BLaER1 treated with 17β-estradiol and CSF1 and Interleukin-3, amounts not matched to agents 10 nM and 100 nM (cell line): Measurements from ENCODE around the gene IL11.
A peak's percentile ranks its signal among the peaks of the same experiment; 100 is the strongest.

Experiments
- H3K27ac ChIP-seq, 11 experiments: shearing (Covaris generic); formaldehyde crosslinking; 2 replicates each; pipeline ENCODE4 v1.8.1; 2022
- H3K27me3 ChIP-seq, 11 experiments: shearing (Covaris generic); formaldehyde crosslinking; 2 replicates each; pipeline ENCODE4 v1.8.1; 2022
- H3K36me3 ChIP-seq, 11 experiments: shearing (Covaris generic); formaldehyde crosslinking; 2 replicates each; pipeline ENCODE4 v1.8.1; 2022
- H3K4me1 ChIP-seq, 10 experiments: shearing (Covaris generic); formaldehyde crosslinking; 2 replicates each; pipeline ENCODE4 v1.8.1; 2022
- H3K4me2 ChIP-seq, 11 experiments: shearing (Covaris generic); formaldehyde crosslinking; 2 replicates each; pipeline ENCODE4 v1.8.1; 2022
- H3K4me3 ChIP-seq, 10 experiments: shearing (Covaris generic); formaldehyde crosslinking; 2 replicates each; pipeline ENCODE4 v1.8.1; 2022
- H3K9ac ChIP-seq, 11 experiments: shearing (Covaris generic); formaldehyde crosslinking; 2 replicates each; pipeline ENCODE4 v1.8.1; 2022
- H3K9me3 ChIP-seq, 11 experiments: shearing (Covaris generic); formaldehyde crosslinking; replicated peaks in 1 of 11; 2 replicates each; pipeline ENCODE4 v1.8.1; 2022
- H4K20me1 ChIP-seq, 11 experiments: shearing (Covaris generic); formaldehyde crosslinking; 2 replicates each; pipeline ENCODE4 v1.8.1; 2022
- Cebpa-rat ChIP-seq, 11 experiments: shearing (Covaris generic); IDR thresholded peaks; 2 replicates each; pipeline ENCODE4 v1.8.1; 2022

IL11 gene

DNA sequence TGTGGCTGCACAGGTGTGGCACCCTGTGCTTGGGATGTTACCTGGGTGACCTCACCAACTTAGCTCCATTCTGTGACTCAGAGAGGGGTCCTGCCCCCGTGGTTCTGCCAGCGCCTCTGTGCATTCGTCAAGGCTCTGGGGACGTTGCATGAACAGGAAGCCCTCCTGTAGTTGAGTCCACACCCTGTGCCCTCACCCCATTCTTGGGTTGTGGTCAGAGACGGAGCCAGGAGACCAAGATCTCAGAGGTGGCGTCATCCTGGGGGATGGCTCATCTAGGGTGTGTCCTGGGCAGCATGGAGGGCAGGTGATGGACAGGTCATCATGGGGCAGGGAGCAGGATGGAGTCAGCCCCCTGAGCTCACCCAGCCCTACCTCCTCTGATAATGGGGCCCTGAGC, 18.2 kb downstream of the IL11 start:
- Histone ChIP-seq H3K4me3 (no peak overlapping the region), H3K9me3 (no peaks in the 10 kb centered on the region; a peak in 1 of 22 replicates)

DNA sequence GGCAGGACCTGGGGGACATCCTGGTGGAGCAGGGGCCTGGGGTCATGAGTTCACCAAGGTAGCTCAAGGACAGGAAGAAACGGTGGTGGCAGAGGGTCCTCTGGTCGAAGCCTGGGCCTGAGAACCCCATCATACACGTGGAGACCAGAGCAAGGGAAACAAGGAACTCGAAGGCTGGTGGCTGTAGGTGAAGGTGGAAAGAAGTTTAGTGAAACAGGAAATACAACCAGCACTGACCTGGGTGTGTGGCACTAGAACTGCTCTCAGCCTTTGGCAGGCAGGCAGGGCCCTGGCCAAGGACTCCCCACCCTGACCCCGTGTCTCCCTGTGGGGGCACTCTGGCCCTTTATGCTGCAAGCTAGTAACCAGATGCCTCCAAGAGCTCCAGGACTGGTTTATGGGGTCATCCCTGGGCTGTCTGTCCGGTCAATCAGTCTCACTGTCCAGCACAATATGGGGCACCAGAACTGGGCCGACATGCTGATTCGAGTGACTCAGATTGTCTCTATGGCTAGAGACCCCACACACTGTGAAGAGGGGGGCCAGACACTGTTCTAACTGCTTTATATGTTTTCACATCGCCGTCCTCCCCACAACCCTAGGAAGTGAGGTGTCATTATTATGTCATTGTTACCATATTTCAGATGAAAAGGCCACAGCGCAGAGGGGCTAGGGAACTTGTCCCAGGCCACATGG, 19.5 kb downstream of the IL11 start:
- peaks cover 43 to 48% (median 44%) of the 10 kb centered on the region in 11 experiments for H3K27me3 ChIP-seq
- H3K4me2 ChIP-seq = peak overlapping the region in 4 of 11 experiments; percentile 55 to 86 (median 65); a peak in 5 of 22 replicates
- H3K9ac ChIP-seq = peak overlapping the region in 1 of 11 experiments; percentile 45; a peak in 1 of 22 replicates
- no peak overlapping the region for H3K4me3 ChIP-seq
- H3K9me3 ChIP-seq = no peaks in the 10 kb centered on the region
- H3K4me1 ChIP-seq = peaks cover 23 to 72% (median 60%) of the 10 kb centered on the region in 10 experiments
- H3K36me3 ChIP-seq = peaks cover 0 to 23% (median 10%) of the 10 kb centered on the region in 11 experiments; a peak in 14 of 22 replicates
- no peak overlapping the region for H3K27ac ChIP-seq
- no peak for TF ChIP-seq Cebpa-rat (IDR thresholded peaks at IDR 0.05)
- H4K20me1 ChIP-seq = peaks cover 0 to 28% (median 0%) of the 10 kb centered on the region in 11 experiments; a peak in 5 of 22 replicates

More for the DNA sequence above, 18.2 kb downstream of the IL11 start:
- Histone ChIP-seq H3K4me2 (peak overlapping the region; percentile 31 to 96 (median 55); a peak in 21 of 22 replicates), H3K4me1 (peaks cover 23 to 68% (median 57%) of the 10 kb centered on the region in 10 experiments), H4K20me1 (peaks cover 0 to 25% (median 0%) of the 10 kb centered on the region in 11 experiments; a peak in 5 of 22 replicates), H3K36me3 (peaks cover 0 to 12% (median 3%) of the 10 kb centered on the region in 11 experiments; a peak in 8 of 22 replicates), H3K9ac (no peak overlapping the region), H3K27ac (no peak overlapping the region), H3K27me3 (peaks cover 56 to 61% (median 57%) of the 10 kb centered on the region in 11 experiments)
- no peak for TF ChIP-seq Cebpa-rat (IDR thresholded peaks at IDR 0.05)

DNA sequence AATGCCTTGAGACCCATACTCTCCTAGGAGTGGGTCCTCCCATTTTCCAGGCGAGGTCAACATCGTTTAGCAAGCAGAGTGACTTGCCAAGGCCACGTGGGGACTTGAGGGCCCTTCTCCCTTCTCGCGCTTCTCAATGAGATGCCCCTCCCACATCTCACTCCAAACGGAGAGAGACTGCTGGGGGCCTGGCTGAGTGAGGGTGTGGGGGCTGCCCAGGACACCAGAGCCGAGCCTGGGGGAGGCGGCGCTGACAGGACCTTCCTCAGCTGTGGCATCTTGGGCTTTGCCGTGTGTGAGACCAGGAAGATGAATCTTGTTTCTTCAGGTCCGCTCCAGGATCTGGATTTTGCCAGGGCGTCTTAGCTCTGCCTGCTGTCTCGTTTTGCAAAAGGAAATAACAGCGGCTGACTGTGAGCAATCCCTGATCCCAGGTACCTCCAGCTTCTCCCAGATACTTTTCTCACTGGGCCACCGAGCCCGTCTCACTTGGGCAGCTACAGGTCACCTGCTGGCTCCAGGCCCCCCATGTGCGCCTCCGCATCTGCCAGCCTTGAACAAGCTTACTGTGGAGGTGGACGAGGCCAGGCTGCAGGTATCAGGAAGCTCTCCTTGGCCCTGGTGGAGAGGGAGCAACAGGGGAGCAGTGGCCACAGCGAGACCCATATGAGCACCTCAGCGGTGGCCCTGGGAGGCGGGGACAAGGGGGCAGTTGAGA, 21.8 kb downstream of the IL11 start:
- H3K36me3 ChIP-seq = peaks cover under 1 to 46% (median 21%) of the 10 kb centered on the region in 11 experiments; a peak in 19 of 22 replicates
- H3K9ac ChIP-seq = peak overlapping the region in 7 of 11 experiments; percentile 10 to 59 (median 41); a peak in 9 of 22 replicates
- H3K4me3 ChIP-seq = no peak overlapping the region
- H4K20me1 ChIP-seq = peaks cover 0 to 43% (median 0%) of the 10 kb centered on the region in 11 experiments; a peak in 5 of 22 replicates
- H3K4me1 ChIP-seq = peaks cover 24 to 88% (median 71%) of the 10 kb centered on the region in 10 experiments
- peak overlapping the region in 4 of 11 experiments; percentile 5 to 41 (median 22); a peak in 5 of 22 replicates for H3K27ac ChIP-seq
- peaks cover 20 to 25% (median 22%) of the 10 kb centered on the region in 11 experiments for H3K27me3 ChIP-seq
- no peak for TF ChIP-seq Cebpa-rat (IDR thresholded peaks at IDR 0.05)
- no peaks in the 10 kb centered on the region for H3K9me3 ChIP-seq
- H3K4me2 ChIP-seq = peak overlapping the region in 10 of 11 experiments; percentile 6 to 80 (median 57); a peak in 18 of 22 replicates

DNA sequence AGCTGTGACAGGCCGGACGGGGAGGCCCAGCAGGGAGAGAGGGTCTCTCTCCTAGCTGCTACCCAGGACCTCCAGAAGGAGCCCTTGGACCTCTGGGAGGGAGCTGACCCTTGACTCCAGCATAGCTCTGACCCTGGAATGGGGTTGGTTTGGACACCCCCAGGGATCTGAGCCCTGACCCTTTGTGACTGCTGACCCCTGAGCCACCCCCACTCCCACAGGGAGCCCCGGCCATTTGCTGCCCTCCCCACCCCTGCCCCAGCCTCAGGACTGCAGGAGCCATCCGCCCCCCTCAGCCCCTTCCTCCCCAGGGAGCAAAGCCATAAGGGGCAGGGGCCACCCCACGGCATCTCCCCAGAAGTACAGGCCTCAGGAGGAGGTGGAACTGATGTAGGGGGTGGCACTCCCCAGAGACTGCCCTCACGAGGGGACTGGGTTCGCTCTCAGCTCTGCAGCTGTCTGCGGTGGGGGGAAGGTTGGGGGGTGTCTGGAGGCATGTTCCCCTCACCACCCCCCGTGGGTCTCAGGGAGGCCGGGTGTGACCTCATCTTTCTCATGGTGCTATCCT, 22.7 kb downstream of the IL11 start:
- no peak for TF ChIP-seq Cebpa-rat (IDR thresholded peaks at IDR 0.05)
- H3K4me1 ChIP-seq = peaks cover 22 to 88% (median 71%) of the 10 kb centered on the region in 10 experiments
- H3K27ac ChIP-seq = peak overlapping the region in 3 of 11 experiments; percentile 21 to 41 (median 26); a peak in 4 of 22 replicates
- peaks cover 11 to 15% (median 13%) of the 10 kb centered on the region in 11 experiments for H3K27me3 ChIP-seq
- peaks cover 10 to 56% (median 30%) of the 10 kb centered on the region in 11 experiments; a peak in 21 of 22 replicates for H3K36me3 ChIP-seq
- H3K4me2 ChIP-seq = peak overlapping the region; percentile 6 to 80 (median 57); a peak in 18 of 22 replicates
- no peak overlapping the region; a peak in 1 of 20 replicates for H3K4me3 ChIP-seq
- peaks cover 0 to 44% (median 0%) of the 10 kb centered on the region in 11 experiments; a peak in 4 of 22 replicates for H4K20me1 ChIP-seq
- no peaks in the 10 kb centered on the region for H3K9me3 ChIP-seq
- peak overlapping the region in 5 of 11 experiments; percentile 26 to 59 (median 43); a peak in 9 of 22 replicates for H3K9ac ChIP-seq

DNA sequence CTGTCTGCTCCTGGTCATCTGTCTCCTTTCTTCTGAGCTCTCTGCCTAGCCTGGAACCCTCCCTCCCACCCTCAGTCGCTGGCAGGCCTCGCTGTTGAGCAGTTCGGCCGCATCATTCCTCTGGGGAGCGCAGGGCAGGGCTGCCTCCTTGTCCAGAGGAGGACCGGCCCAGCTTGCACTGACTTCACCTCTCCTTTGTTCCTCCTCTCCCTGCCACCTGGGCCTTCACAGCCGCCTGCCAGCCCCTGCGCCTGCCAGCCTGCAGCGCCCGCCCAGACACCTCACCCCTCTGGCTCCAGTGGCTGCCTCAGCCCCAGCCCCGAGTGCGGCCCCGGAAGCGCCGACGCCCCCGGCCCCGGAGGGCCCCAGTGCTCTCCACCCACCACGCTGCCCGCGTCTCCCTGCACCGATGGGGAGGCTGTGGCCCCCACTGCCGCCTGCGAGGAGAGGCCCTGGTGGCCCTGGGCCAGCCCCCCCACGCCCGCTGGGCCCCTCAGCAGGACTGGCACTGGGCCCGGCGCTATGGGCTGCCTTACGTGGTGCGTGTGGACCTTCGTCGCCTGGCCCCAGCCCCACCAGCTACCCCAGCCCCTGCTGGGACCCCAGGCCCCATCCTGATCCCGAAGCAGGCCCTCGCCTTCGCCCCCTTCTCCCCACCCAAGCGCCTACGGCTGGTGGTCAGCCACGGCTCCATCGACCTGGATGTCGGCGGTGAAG, 23.4 kb downstream of the IL11 start:
- no peak for TF ChIP-seq Cebpa-rat (IDR thresholded peaks at IDR 0.05)
- Histone ChIP-seq H3K4me2 (peak overlapping the region in 8 of 11 experiments; percentile 54 to 80 (median 64); a peak in 12 of 22 replicates), H3K9me3 (no peaks in the 10 kb centered on the region), H4K20me1 (peaks cover 2 to 49% (median 4%) of the 10 kb centered on the region in 11 experiments; a peak in 14 of 22 replicates), H3K4me3 (no peak overlapping the region), H3K36me3 (peaks cover 14 to 62% (median 36%) of the 10 kb centered on the region in 11 experiments), H3K27ac (peak overlapping the region in 2 of 11 experiments; percentile 21 to 41; a peak in 2 of 22 replicates), H3K27me3 (peaks cover 4 to 9% (median 6%) of the 10 kb centered on the region in 11 experiments), H3K4me1 (peaks cover 20 to 88% (median 71%) of the 10 kb centered on the region in 10 experiments), H3K9ac (peak overlapping the region in 5 of 11 experiments; percentile 26 to 59 (median 43); a peak in 8 of 22 replicates)

DNA sequence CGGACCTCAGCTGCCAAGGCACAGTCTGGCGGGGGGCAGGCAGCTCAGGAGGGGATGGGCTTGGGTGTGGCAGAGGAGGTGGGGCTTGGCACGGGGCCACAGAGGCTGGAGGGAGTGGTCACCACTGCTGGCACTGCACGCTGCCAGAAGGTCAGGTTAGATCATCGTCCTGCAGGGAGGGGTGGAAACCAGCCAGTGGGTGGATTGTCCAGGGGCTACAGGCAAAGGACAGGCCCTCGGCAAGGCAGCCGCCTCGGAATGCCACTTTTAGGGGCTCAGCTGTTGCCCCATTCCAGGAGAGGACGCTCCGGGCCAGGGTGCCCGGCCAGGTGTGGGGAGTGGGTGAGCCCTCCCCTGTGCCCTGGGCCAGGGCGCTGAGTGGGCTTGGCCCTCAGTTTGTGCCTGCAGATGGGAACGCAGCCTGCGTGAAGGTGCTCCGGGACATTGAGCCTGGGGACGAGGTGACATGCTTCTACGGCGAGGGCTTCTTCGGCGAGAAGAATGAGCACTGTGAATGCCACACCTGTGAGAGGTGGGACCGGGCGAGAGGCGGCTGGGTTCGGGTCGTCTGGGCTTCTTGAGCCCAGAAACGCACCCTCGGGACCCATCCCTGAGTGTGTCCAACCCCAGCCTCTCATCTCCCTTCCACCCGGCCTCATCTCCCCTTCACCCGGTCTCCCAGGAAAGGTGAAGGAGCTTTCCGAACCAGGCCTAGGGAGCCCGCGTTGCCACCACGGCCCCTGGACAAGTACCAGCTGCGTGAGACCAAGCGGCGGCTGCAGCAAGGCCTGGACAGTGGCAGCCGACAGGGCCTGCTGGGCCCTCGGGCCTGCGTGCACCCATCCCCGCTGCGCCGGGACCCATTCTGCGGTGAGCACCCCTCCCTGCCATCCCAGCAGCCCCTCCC, 24.2 kb downstream of the IL11 start:
- Histone ChIP-seq H3K36me3 (peaks cover 16 to 66% (median 38%) of the 10 kb centered on the region in 11 experiments), H3K4me1 (peaks cover 19 to 87% (median 70%) of the 10 kb centered on the region in 10 experiments), H3K27ac (peak overlapping the region in 1 of 11 experiments; percentile 2; a peak in 1 of 22 replicates)

More for the DNA sequence above, 24.2 kb downstream of the IL11 start:
- H3K9me3 ChIP-seq = no peaks in the 10 kb centered on the region
- H3K4me3 ChIP-seq = no peak overlapping the region
- H3K4me2 ChIP-seq = peak overlapping the region in 1 of 11 experiments; percentile 31; a peak in 1 of 22 replicates
- TF ChIP-seq Cebpa-rat (IDR thresholded peaks at IDR 0.05) = no peak
- H4K20me1 ChIP-seq = peaks cover 6 to 56% (median 10%) of the 10 kb centered on the region in 11 experiments; a peak in 14 of 22 replicates
- H3K9ac ChIP-seq = peak overlapping the region in 1 of 11 experiments; percentile 19; a peak in 2 of 22 replicates
- H3K27me3 ChIP-seq = peaks cover 0 to under 1% (median 0%) of the 10 kb centered on the region in 11 experiments; a peak in 1 of 22 replicates
